GM12878 (cell line): ENCODE data around the gene TRIM41. TPM values are rescaled to one million over a fixed set of nuclear protein-coding genes. Genes with fewer than 3 reads are reported as not detected.

Experiments used
- BMI1 ChIP-seq: fragments of 450-650 bp; IDR thresholded peaks from 2 replicates; pipeline ENCODE4 v1.6.1; 2016; ENCODE audit warnings: mild to moderate bottlenecking, moderate library complexity, borderline replicate concordance
- CHD1 ChIP-seq: IDR thresholded peaks from 2 replicates; pipeline ENCODE4 v1.6.1; 2012; ENCODE audit warnings: low read depth, low read length, improper control_type of control experiment
- E2F4 ChIP-seq: IDR thresholded peaks from 2 replicates; pipeline ENCODE4 v1.6.1; 2012; ENCODE audit warnings: low read depth, low read length, improper control_type of control experiment
- E4F1 ChIP-seq: fragments of 450-650 bp; IDR thresholded peaks from 2 replicates; pipeline ENCODE4 v1.6.1; 2018; ENCODE audit warnings: borderline replicate concordance, mild to moderate bottlenecking; ENCODE audit not compliant: partially characterized antibody
- ETV6 ChIP-seq, 2 experiments: fragments of 450-650 bp in 1 of 2; IDR thresholded peaks in 1 of 2; conservative IDR thresholded peaks in 1 of 2; 2 replicates each; pipeline ENCODE4 v1.6.1; 2014; ENCODE audit warnings: antibody characterized with exemption in 1 of 2, borderline replicate concordance in 1 of 2, low read depth in 1 of 2, mild to moderate bottlenecking in 1 of 2, moderate library complexity in 1 of 2
- HCFC1 ChIP-seq: fragments of 150-350 bp; IDR thresholded peaks from 2 replicates; pipeline ENCODE4 v1.6.1; 2014; ENCODE audit warnings: low read length
- HDAC2 ChIP-seq: fragments of 200-600 bp; sonication (generic); IDR thresholded peaks from 2 replicates; pipeline ENCODE4 v1.6.1; 2017
- IRF4 ChIP-seq: IDR thresholded peaks from 2 replicates; pipeline ENCODE4 v1.6.1; 2011; ENCODE audit warnings: low read depth, low read length
- KLF5 ChIP-seq: fragments of 450-650 bp; IDR thresholded peaks from 2 replicates; pipeline ENCODE4 v1.6.1; 2014; ENCODE audit warnings: mild to moderate bottlenecking; ENCODE audit not compliant: partially characterized antibody
- MYC ChIP-seq: IDR thresholded peaks from 2 replicates; pipeline ENCODE4 v1.6.1; 2011; ENCODE audit warnings: mild to moderate bottlenecking, low read length, moderate library complexity, inconsistent platforms; ENCODE audit not compliant: insufficient read depth, insufficient replicate concordance, insufficient read length, severe bottlenecking
- NR2C1 ChIP-seq: fragments of 450-650 bp; IDR thresholded peaks from 2 replicates; pipeline ENCODE4 v1.6.1; 2017; ENCODE audit warnings: antibody characterized with exemption, mild to moderate bottlenecking, moderate library complexity
- NR2F1 ChIP-seq: fragments of 450-650 bp; conservative IDR thresholded peaks from 2 replicates; pipeline ENCODE4 v1.6.1; 2017; ENCODE audit warnings: mild to moderate bottlenecking
- POLR2A ChIP-seq: IDR thresholded peaks from 2 replicates; pipeline ENCODE4 v1.6.1; 2011; ENCODE audit warnings: low read depth, mild to moderate bottlenecking, low read length
- POLR2AphosphoS5 ChIP-seq: IDR thresholded peaks from 2 replicates; pipeline ENCODE4 v1.6.1; 2011; ENCODE audit warnings: mild to moderate bottlenecking, low read length, inconsistent platforms
- SKIL ChIP-seq: fragments of 450-650 bp; IDR thresholded peaks from 2 replicates; pipeline ENCODE4 v1.6.1; 2017; ENCODE audit warnings: mild to moderate bottlenecking, low read depth, inconsistent platforms; ENCODE audit not compliant: poor library complexity, severe bottlenecking
- SREBF1 ChIP-seq: IDR thresholded peaks from 2 replicates; pipeline ENCODE4 v1.6.1; 2012; ENCODE audit warnings: mild to moderate bottlenecking, low read length
- ZBED1 ChIP-seq: IDR thresholded peaks from 2 replicates; pipeline ENCODE4 v1.6.1; 2016; ENCODE audit warnings: borderline replicate concordance
- ZBTB4 ChIP-seq: fragments of 450-650 bp; formaldehyde crosslinking; IDR thresholded peaks from 2 replicates; pipeline ENCODE4 v1.4.0; 2022; ENCODE audit warnings: mild to moderate bottlenecking, moderate library complexity
- ZNF24 ChIP-seq: fragments of 450-650 bp; IDR thresholded peaks from 2 replicates; pipeline ENCODE4 v1.6.1; 2017; ENCODE audit warnings: antibody characterized with exemption, mild to moderate bottlenecking
- ZSCAN29 ChIP-seq: fragments of 450-650 bp; IDR thresholded peaks from 2 replicates; pipeline ENCODE4 v1.6.1; 2017; ENCODE audit warnings: mild to moderate bottlenecking, moderate library complexity
- polyA plus RNA-seq, 11 experiments: library from polyadenylated mRNA; depleted of rRNA in 4 of 11; unstranded in 6 of 11; stranded (reverse) in 5 of 11; fragments of >200 nt; fragmentation: Nextera tagmentation in 4 of 11; fragmentation: Illumina TruSeq in 1 of 11; extraction: Ambion mirVana in 4 of 11; extraction: Trizol in 1 of 11; gene quantifications; 1 replicate in 1 of 11; 2 replicates in 10 of 11; pipeline versions ENCODE4 v1.2.1 to v1.2.3, GENCODE V29; 2011 to 2016; ENCODE audit warnings: inconsistent platforms in 2 of 11, missing spikeins in 2 of 11, low read depth in 1 of 11
- total RNA-seq, 4 experiments: library from RNA; depleted of rRNA in 3 of 4; stranded (reverse); fragments of >200 nt in 3 of 4; fragmentation: Illumina TruSeq in 1 of 4; extraction: Trizol in 1 of 4; gene quantifications; 2 replicates each; pipeline versions ENCODE4 v1.2.1 to v1.2.3, GENCODE V29; 2013 to 2021
- TF ChIP-seq, protein P1 (sequence below): IDR thresholded peaks from 2 replicates; pipeline ENCODE4 v1.6.1; 2011; ENCODE audit warnings: low read depth, low read length, improper control_type of control experiment, borderline replicate concordance

Gene TRIM41
- total and polyA plus RNA-seq, 10 of the 15 experiments (the other 5 are each of a cell fraction or from before 2014, with no cell fraction given) = 1.0 to 28.9 (median 10.6) TPM

DNA sequence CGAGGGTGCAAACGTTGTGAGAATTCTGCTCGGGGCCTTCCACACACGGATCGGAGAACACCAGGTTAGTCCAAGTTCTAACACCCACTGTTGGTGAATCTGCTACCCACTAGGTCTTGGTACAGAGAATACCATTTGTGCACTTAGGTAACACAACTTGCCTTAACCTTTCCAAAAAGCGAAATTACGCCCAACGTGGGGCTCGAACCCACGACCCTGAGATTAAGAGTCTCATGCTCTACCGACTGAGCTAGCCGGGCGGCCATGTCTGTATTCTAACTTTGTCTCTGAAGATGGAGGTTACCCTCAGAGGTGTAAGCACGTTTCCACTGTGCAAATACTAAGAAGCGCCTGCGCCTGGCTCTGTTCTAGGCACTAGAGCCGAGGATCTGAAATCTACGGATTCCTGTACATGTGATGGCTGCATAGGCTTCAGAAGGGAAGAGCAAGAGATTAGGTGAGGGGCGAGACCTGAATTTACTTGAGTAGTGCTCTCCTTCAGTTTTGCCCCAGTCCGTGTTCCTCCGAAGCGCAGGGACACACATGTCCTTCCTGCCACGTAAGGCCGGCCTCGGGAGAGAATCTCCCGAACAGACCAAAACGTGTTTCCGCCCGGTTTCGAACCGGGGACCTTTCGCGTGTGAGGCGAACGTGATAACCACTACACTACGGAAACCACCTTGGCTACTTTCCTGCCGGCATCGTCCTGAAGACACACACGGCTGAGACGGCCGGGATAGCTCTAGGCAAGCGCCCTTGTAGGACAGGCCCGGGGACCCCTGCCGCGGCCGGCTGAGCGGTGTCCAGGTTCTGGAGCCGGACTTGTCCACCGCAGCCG is 1.1 kb upstream of the TRIM41 start (continued):
- TF ChIP-seq E4F1 (no peak), POLR2AphosphoS5 (no peak), E2F4 (no peak), KLF5 (peak; percentile 75), POLR2A (peak; percentile 53), SKIL (peak; percentile 83), HDAC2 (no peak), BMI1 (no peak), NR2C1 (no peak), SREBF1 (no peak), NR2F1 (peak; percentile 56), ZSCAN29 (peak; percentile 96), MYC (peak; percentile 46), ZBTB4 (no peak), IRF4 (peak; percentile 65), ETV6 (conservative IDR thresholded peaks at IDR 0.05 in 1 of 2, IDR thresholded peaks at IDR 0.05 in 1 of 2; ENCODE audit: borderline replicate concordance in 1 of 2, low read depth in 1 of 2) (peak in 1 of 2 experiments; percentile 56; a peak in 1 of 4 replicates), HCFC1 (peak; percentile 29; the same call in 1 of the 2 replicates), CHD1 (no peak), ZNF24 (peak; percentile 99), ZBED1 (peak; percentile 81; the same call in 1 of the 2 replicates)
- TF ChIP-seq, protein P1, sequence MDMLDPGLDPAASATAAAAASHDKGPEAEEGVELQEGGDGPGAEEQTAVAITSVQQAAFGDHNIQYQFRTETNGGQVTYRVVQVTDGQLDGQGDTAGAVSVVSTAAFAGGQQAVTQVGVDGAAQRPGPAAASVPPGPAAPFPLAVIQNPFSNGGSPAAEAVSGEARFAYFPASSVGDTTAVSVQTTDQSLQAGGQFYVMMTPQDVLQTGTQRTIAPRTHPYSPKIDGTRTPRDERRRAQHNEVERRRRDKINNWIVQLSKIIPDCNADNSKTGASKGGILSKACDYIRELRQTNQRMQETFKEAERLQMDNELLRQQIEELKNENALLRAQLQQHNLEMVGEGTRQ = no peak
